HG03432 (cell line): Measurements from ENCODE around the gene PDE9A.

ENCODE experiments used
- ATAC-seq: cut with Tn5 transposase; IDR thresholded peaks from one replicate; pipeline ENCODE4 v1.9.1; 2021; ENCODE audit warnings: mild to moderate bottlenecking, moderate library complexity; ENCODE audit not compliant: unreplicated experiment

Gene PDE9A

DNA sequence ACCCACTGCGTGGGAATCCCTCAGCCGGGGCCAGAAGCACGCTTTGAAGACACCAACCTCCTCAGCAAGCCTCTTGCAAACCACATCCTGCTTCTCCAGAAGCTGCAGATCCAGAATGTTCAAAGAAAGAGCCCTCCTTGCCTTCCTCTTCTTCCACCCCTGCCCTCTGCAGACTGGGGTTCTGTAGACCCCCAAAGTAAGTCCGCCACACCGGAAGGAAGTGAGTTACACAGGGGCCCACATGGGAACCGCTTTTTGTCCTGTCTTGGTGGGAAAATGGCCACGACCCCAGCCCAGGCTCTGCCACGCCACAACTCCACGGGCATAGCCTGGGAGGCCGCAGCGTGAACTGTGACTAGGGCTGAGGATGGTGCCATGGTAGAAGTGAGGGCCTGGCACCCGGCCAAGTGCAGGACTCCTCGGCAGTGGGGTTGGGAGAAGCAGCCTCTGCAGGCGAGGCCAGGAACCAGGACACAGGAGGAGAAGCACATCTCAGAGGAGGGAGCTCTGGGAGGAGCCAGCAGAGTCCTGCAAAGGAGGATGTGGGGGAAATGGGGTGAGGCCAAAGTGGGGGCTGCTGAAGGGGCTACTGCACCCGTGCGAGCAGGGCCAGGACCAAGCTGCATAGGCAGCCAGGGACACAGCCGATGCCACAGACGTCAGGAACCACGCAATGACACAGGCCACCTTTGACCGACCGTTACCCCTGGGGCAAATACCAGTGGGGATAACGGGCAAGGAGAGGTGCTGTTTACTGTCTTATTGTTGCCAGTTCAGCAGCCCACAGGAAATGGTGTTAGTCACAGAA is 30.9 kb downstream of the PDE9A start:
- no peak for ATAC-seq

DNA sequence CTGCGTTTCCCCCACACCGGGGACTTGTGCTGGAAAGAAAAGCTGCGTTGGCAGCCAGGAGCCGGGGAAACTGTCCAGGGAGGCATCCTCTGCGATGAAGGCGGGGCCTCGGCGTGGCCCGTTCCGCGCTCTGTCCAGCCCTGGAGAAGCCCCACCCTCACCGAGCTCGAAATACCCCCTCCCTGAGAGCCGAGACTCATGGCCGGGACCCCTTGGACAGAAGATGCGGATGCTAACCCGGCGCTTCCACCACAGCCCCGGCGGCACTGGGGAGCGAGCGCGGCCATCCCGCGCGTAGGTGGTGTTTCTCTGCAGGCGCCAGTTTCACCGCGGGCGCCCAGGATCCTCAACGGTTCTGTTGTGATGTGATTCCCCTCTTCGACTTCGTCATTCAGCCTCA is 31.6 kb downstream of the PDE9A start:
- no peak for ATAC-seq

DNA sequence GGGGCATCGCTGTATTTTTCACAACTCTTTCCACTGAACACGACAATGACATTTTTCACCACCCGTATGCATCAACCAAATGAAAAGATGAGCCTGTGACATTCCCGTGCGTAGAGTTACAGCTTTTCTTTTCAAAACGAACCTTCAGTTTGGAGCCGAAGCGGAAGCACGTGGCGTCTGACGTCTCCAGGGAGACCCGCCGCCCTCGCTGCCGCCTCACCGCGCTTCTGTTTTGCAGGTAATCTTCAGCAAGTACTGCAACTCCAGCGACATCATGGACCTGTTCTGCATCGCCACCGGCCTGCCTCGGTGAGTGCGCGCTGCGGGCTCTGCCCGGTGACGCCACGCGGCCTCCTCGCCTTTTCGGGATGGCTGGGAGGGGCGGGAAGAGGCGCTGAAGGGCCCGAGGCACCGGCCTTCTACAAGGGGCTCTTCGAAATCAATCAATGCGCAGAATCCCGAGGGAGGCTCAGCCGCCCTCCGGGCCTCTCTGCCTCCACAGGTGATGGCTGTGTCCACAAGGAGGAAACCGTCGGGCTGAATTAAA is 32.6 kb downstream of the PDE9A start:
- ATAC-seq: no peak

DNA sequence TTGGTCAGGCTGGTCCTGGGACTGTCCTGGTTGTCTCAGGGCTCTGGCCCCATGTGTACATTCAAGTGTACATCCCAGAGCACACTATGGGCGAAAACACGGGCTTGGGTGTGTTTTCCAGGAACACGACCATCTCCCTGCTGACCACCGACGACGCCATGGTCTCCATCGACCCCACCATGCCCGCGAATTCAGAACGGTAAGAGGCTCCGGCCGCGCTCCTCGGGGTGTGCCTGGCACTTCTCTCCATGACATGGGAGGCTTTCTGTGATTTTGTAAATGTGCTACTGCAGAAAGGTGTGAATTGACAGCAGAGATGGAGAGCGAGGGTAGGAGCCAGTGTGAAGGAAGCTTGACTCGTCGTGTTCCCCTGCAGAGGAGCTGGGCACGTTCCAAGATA is 34.4 kb downstream of the PDE9A start:
- ATAC-seq: no peak

DNA sequence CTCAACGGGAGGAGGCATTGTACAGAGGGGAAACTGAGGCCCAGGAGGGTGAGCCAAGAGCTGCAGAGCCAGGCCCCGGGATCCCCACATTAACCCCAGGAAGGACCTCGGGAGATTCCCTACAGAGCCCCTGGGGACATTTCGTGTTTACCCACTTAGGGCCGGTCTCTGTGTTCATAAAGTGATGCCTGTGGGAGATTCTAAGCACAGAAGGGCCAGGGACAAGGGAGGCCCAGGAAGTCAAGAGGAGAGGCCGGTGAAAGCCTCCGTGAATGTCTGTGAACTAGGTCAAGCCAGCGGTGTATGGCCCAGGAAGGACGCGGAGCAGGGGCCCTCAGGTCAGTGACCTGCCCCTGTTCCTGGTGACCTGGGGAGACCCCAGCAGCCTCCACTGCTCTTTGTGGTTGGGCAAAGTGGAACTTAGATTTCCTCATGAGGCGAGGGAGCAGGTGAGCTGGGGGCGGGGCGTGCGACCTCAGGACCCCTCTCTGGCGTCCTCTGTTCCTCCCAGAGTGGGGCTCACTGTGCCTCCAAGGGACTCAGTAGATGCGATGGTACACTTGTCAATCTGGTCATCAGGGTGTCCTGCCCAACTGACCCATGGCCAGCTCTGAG is 34.9 kb downstream of the PDE9A start:
- ATAC-seq: no peak

DNA sequence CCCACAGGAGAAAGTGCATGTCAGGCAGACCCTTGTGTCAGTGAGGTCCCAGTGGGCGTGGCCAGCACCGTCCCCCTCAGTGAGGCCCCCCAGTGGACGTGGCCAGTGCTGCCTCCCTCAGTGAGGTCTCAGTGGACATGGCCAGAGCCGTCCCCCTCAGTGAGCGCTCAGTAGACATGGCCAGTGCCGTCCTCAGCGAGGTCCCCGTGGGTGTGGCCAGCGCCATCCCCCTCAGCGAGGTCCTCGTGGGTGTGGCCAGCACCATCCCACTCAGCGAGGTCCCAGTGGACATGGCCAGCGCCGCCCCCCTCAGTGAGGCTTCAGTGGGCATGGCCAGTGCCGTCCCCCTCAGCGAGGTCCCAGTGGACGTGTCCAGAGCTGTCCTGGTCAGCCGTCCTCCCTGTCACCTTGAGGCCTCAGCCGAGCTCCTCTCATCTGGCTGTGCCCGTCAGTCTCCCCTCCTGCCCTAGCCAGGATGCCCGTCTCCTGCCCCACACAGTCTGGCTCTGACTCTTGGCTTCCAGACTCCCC is 35.5 kb downstream of the PDE9A start:
- ATAC-seq: no peak

DNA sequence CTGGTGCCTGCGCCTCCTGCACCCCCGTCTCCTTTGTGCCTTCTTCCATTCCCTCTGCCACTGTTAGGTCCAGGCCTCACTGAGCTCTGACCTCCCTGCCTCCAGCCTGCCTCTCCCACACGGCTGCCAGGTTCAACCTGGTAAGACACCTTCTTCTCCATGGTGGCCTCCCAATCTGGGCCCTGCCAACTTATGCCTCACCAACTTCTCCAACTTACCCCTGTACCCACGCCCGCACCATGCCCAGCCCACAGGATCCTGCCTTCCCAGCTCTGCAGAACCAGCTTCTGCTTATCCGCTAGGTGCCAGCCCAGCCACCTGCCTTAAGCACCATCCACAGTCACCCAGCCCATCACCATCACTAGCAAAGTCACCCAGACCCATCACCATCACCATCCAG is 37.2 kb downstream of the PDE9A start:
- no peak for ATAC-seq

DNA sequence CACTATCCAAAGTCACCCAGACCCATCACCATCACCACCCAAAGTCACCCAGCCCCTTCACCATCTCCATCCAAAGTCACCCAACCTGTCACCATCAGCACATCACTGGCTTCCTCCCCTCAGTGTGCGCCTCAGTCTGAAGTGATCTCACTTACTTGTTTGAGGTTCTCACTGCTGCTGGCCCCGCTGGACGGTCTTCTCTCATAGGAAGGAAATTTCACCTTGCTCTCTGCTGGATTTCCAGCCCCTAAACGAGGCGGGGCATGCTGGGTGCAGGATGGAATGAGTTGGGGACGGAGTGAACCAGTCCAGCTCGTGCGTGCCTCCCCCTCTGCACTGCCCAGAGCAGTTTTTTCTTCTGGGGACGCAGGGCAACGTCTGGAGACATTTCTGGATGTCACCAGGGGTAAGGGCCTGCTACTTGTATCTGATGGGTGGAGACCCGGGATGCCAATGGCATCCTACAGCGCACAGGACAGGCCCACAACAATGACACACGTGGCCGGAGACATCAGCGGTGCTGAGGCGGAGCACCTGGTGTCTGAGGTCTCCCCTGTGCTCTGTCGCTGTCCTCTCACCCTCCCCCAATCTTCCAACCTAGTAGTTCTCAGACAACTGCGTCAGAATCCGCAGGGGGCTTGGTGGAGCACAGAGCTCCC is 38.6 kb downstream of the PDE9A start:
- ATAC-seq: no peak

DNA sequence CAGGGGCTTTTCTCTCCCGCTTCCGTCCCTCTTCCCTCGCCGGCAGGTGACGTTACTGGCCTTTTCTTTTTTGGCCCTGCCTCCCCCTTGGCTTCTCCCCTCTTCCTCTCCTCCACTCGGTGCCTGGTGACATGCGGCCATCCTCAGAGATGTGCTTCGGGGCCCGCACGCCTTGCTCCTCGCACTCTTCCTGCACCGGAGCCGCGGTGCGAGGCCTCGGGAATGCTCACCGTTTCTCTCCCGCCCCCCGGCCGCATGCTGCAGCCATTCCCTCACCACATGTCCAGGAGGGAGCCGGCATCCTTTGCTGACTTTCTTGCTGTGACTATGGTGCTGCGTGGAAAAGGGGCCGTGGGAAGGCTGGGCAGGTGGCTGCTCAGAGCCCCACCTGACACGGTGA is 39.3 kb downstream of the PDE9A start:
- ATAC-seq: no peak

DNA sequence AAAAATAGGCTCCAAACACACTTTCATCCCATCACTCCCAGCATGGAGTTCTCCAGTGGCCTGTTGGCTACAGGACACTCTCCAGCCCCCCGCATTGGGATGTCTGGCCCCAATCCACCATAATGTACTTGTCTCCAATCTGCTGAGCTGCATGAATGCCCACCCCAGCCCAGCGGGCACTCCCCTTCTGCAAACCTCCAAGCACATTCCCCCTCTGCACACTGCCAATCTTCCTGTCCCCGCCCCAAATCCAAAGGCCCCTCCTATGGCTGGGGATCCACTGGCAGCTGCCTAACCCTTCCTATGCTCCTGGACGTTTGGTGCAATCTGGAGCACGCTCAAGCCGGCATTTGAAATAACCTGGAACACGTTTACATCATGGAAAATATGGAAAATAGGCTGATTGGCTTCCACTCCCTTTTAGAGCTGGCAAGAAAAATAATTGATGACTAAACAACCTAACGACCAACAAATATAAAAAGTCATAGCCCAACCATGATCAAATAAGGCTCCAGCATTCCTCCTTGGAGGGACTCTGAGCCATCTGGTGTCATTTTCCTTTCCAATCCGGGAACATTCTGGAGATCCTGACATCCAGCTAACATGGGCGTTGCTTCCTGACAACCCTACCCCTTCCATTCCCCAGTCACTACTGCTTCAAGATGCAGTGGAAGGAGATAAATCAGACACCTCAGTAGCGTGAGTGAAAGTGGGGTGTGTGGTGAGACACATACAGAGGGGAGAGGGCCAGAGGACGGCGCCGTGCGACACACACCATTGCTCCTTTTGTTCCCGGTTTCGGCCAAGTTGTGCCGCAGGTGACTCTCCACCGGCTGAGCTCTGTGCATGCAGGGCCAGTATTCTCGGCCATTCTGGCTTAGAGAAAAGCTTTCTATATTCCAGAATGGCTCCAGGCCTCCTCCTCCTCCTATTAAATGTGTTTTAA is 41.6 kb downstream of the PDE9A start:
- ATAC-seq: no peak

DNA sequence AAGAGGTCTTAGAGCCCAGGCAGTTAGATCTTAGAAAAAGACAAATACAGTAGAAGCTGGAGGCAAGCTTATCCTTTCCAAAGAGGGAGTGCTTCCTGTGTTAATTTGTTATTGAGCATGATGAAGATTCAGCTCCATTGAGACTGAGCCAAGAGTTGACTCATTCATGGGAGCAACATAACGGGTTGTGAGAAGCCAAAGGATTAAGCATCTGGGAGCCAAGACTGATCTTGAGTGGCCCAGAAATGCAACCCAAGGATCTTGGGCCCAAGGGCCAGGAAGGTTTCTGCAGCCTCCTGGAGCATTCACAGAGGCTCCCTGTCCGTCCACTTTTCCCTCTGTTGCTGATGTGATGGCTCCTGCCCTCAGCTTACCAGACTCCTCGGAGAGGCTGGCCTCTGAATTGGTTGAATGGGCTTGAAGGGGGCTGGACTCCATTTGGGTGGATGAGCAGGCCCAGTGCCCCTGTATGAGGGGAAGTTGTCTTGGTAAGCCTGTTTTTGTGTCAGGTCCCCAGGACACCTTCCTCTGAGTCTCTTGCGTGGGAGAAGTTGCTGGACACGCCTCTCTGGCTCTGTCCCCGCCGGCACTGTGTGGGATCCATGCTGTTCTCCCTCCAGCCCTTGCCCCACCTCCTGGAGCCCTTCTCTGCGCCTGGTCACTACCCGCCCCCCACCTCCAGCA is 42.4 kb downstream of the PDE9A start:
- no peak for ATAC-seq

DNA sequence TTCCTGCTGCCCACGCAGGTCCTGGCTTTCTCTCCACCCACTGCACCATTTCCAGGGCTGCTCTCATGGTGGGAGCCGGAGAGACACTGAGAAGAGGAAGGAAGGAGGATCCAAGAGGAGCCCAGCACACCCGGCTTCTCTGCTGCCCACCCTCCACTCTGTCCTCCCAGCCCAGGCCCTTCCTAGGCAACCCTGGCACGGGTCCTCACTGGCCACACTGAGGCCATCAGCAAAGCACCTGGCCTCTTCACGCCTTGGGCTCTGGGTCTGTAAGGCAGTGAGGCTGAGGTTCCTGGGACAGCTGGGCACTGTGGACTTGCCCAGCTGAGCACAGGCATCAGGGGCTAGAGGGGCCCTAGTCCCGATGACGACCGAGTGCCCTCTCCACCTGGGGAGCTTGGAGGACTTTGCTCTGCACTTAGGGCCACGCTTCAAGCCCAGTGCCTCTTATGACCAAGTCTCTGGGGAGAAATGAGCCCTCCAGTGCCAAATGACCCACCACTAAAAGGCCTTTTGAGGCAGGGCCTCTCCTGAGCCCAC is 43.1 kb downstream of the PDE9A start:
- ATAC-seq: no peak

DNA sequence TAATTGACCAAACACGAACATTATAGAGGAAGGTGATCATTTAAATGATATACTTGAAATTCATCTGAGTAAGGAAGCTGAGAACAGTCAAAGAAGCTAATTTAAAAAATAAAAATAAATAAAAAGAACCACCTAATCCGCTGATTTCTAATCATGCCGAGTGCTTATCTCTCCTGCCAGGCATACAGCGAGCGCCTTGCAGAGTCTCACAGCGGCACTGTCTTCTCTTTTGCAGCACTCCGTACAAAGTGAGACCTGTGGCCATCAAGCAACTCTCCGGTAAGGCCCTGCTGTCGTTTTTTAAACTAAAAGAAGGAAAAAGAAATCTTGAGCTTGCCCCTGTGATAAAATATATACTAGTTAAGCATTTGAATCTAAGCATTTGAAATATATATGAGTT is 45.3 kb downstream of the PDE9A start:
- ATAC-seq: no peak

DNA sequence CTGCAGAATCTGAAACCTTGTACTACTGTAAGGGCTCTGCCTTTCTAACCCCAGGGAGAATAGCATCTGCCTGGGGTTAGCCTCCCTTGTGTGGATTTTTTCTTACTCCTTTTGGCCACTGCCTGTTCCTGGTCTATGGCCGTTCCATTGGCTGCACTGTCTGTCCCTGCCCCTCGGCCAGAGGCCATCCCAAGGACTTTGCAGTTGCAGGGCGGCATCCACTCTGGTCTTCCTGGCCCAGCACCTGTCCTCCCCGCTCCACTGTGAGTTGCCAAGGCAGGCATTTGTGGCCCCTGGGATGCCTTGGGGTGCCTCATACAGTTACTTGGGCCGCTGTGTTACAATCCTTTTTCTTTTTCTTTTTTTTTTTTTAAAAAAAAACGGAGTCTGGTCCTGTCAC is 45.8 kb downstream of the PDE9A start:
- no peak for ATAC-seq

DNA sequence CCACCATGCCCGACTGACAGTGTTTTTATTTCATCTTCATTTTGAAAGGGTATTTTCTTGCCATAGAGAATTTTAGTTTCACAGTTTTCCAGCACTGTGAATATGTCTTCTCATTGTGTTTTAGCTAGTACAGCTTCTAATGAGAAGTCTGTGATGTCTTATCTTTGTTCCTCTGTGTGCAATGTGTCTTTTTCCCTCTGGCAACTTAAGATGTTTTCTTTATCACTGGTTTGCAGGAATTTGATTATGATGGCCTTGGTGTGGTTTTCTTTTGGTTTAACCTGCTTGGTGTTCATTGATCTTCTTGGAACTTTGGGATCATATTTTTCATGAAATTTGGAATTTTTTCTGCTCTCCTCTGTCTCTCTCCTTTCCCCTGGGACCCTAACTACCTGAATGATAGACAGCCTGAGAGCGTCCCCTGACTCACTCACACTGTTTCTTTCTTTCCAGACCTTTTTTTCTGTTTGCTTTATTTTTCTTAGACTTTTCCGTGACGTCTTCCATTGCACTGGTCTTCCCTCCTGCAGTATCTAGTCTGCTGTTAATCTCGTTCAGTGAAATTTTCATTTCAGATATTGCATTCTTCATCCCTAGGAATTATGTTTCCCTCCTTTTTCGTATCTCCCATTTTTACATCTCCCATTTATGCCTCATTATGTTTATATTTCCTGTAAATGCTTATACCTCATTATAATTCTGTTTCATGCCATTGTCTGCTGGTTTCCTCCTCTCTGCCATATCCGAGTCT is 48.5 kb downstream of the PDE9A start:
- no peak for ATAC-seq

DNA sequence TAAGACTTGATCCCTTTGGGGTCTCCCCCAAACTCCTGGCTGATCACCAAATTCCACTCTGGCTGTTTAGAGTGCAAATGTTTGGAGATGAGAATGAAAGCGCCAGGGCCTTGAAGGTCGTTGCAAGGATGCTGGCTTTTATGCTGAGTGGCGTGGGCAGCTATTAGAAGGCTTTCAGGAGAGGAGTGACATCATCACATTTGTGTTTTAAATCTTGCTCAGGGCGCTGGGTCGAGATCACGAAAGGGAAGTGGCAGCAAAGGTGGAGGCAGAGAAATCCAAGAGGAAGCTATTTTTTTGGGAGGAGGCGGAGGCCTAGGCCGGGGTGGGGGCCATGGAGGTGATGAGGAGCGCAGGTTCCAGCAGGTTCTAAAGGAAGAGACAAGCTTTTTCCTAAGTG is 49.3 kb downstream of the PDE9A start:
- ATAC-seq: no peak

DNA sequence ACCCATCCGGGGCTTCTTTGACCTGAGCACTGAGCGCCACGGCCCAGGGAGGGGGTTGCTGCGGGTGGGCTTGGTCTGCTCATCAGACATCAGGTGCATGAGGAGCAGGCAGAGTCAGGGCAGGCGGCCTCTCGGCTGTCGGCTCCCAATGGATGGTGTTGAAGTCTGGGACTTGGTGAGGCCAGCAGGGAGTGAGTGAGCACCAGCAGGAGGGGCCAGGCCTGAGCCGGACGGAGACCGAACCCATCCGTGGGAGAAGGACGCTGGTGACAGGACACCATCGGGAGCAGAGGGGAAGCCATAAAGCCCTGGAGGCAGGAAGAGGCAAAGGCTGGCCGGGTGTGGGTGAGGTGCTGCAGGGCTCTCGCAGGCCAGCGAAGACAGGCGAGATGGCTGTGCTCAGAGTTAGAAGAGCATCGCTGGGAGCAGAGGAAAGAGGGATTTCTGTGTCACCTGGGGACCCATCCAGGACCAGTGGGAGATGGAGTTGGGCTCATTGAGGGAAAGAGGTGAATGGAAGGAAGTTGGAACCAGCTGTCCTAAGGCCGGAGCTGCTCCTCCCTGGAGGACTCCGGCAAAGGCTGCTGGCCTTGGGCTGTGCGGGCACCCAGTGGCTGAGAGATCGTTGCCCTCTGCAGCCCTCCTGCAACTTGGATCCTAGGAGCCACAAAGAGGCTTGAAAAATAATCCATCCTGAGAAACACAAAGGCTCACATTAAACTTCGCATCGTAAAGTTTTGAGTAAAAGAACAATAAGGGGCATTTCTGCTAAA is 49.9 kb downstream of the PDE9A start:
- ATAC-seq: no peak

DNA sequence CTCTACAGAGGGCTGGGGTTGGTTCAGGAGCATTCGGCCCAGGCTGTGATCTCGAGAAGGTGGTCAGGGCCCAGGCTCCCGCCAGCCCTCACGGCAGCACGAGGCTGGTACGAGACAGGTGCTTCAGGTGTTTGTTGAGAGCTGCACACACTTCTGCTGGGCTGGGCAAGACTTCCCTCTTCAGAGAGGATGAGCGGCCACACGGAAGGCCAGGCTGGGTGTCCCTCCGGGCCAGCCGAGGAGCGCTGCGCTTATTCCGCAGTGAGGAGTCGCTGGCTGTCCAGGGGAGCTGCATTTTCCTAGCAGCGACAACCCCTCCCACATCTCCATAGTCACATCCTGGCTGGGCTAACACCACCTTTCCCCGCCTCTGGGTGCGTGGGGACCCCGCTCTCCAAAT is 50.5 kb downstream of the PDE9A start:
- no peak for ATAC-seq
